ENCODE measurements around the gene ATP5MK.

Gene ATP5MK

DNA sequence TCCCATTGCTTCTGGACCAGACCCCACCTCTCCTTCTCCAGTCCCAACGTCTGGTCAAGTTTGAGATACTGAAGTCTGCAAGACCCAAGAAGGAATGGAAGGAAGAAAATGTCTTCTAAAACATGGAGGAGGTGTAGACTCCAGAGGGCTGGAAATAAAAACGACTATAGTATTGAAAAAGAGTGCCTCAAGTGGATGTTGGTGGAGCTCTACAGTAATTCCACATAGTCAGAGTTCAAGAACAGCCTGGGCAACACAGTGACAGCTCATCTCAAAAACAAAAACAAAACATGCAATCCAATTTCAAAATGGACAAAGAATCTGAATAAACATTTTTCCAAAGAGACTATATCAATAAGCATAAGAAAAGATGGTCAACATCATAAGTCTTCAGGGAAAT lies 43.0 kb downstream of the ATP5MK start:
- Histone ChIP-seq H3K4me3 (ENCODE audit: insufficient read depth, low read length, poor library complexity, severe bottlenecking) (no peak overlapping the region), H3K36me3 (ENCODE audit: low read length) (no peaks in the 10 kb centered on the region), H3K4me2 (ENCODE audit: low read depth, low read length, poor library complexity, severe bottlenecking) (no peak overlapping the region), H3K9ac (ENCODE audit: low read length) (no peak overlapping the region), H3F3A (ENCODE audit: insufficient read depth) (no peaks in the 10 kb centered on the region), H2AFZ (ENCODE audit: low read depth, low read length, severe bottlenecking) (no peak overlapping the region), H4K20me1 (ENCODE audit: low read depth, low read length) (no peaks in the 10 kb centered on the region), H3K9me2 (replicated peaks; ENCODE audit: insufficient read depth, low read length) (no peaks in the 10 kb centered on the region), H3K27ac (ENCODE audit: low read depth, low read length) (no peak overlapping the region), H3K27me3 (ENCODE audit: low read length) (no peaks in the 10 kb centered on the region), H3K79me2 (ENCODE audit: insufficient read depth, low read length) (peaks cover 15% of the 10 kb centered on the region), H3K9me3 (ENCODE audit: insufficient read depth, low read length) (no peaks in the 10 kb centered on the region)
- no peak for TF ChIP-seq EZH2phosphoT487 (conservative IDR thresholded peaks at IDR 0.05; ENCODE audit: low read length)
- TF ChIP-seq, protein P1, sequence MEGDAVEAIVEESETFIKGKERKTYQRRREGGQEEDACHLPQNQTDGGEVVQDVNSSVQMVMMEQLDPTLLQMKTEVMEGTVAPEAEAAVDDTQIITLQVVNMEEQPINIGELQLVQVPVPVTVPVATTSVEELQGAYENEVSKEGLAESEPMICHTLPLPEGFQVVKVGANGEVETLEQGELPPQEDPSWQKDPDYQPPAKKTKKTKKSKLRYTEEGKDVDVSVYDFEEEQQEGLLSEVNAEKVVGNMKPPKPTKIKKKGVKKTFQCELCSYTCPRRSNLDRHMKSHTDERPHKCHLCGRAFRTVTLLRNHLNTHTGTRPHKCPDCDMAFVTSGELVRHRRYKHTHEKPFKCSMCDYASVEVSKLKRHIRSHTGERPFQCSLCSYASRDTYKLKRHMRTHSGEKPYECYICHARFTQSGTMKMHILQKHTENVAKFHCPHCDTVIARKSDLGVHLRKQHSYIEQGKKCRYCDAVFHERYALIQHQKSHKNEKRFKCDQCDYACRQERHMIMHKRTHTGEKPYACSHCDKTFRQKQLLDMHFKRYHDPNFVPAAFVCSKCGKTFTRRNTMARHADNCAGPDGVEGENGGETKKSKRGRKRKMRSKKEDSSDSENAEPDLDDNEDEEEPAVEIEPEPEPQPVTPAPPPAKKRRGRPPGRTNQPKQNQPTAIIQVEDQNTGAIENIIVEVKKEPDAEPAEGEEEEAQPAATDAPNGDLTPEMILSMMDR (IDR thresholded peaks at IDR 0.05; ENCODE audit: insufficient read depth, low read length, poor library complexity, severe bottlenecking) = no peak

DNA sequence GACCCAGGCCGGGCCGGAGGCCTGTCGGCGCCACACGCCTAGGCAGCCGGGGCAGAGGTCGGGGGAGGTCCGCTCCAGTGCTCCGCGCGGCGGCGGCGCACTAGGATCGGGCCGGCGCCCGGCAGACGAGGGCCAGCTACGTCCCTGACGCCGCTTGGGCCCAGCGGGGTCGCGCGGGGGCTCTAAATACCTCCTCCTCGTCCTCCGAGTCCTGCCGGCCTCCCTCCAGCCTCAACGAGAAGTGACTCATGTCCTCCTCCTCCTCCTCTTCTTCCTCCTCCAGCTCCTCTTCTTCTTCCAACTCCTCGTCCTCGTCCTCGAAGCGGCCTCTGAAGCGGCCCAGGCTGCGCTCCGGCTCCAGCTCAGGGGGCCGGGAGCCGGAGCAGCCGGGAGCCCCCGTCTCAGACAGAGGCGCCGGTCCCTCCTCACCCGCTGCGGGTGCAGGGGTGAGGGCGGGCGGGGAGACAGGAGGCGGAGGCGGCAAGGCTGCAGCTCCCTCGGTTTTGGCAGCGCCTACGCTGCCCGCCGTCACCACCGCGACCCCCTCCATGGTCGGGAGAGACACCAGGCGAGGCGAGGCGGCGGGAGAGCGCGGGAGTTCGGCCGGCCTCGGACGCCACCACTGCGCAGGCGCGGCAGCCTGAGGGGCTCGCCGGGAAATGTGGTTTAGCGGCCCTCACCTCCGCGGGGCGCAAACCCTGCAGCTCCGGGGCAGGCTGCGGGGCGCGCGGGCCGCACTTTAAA lies 45.6 kb downstream of the ATP5MK start, which contains the start of gene PCGF6:
Gene PCGF6, minus strand, starts transcription at position 624 of the 744 bp plus-strand sequence. Its CDS starts 74 bp downstream, at position 550.
- no peaks in the 10 kb centered on the region; the same call in 1 of the 2 replicates for H3F3A ChIP-seq (ENCODE audit: insufficient read depth)
- H4K20me1 ChIP-seq (ENCODE audit: low read depth, low read length) = no peaks in the 10 kb centered on the region
- H3K9me3 ChIP-seq (ENCODE audit: insufficient read depth, low read length) = no peaks in the 10 kb centered on the region
- no peak for TF ChIP-seq EZH2phosphoT487 (conservative IDR thresholded peaks at IDR 0.05; ENCODE audit: low read length)
- TF ChIP-seq, protein P1 (IDR thresholded peaks at IDR 0.05; ENCODE audit: insufficient read depth, low read length, poor library complexity, severe bottlenecking) = no peak
- peaks cover 15% of the 10 kb centered on the region for H3K79me2 ChIP-seq (ENCODE audit: insufficient read depth, low read length)
- H3K4me2 ChIP-seq (ENCODE audit: low read depth, low read length, poor library complexity, severe bottlenecking) = peak within 1 kb of the TSS; percentile 73
- H2AFZ ChIP-seq (ENCODE audit: low read depth, low read length, severe bottlenecking) = peak within 1 kb of the TSS; percentile 88
- H3K9me2 ChIP-seq (replicated peaks; ENCODE audit: insufficient read depth, low read length) = no peaks in the 10 kb centered on the region
- peak within 1 kb of the TSS; percentile 94 for H3K9ac ChIP-seq (ENCODE audit: low read length)
- H3K27me3 ChIP-seq (ENCODE audit: low read length) = no peaks in the 10 kb centered on the region
- peaks cover 12% of the 10 kb centered on the region; the same call in 1 of the 2 replicates for H3K36me3 ChIP-seq (ENCODE audit: low read length)
- peak within 1 kb of the TSS; percentile 63 for H3K27ac ChIP-seq (ENCODE audit: low read depth, low read length)
- H3K4me3 ChIP-seq (ENCODE audit: insufficient read depth, low read length, poor library complexity, severe bottlenecking) = peak within 1 kb of the TSS; percentile 84

DNA sequence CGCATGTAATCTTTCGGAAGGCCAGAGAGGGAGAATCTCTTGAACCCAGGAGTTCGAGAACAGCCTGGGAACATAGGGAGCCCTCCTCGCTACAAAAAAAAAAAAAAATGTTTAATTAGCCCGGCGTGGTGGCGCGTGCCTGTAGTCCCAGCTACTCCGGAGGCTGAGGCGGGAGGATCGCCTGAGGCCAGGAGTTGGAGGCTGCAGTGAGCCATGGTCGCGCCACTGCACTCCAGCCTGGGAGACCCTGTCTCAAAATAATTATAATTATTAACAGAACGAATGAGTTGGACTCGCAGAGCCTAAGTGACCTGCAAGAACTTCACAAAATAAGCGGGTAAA lies 46.1 kb downstream of the ATP5MK start:
- no peaks in the 10 kb centered on the region for H3K9me2 ChIP-seq (replicated peaks; ENCODE audit: insufficient read depth, low read length)
- H2AFZ ChIP-seq (ENCODE audit: low read depth, low read length, severe bottlenecking) = peak overlapping the region; percentile 88
- H3K4me2 ChIP-seq (ENCODE audit: low read depth, low read length, poor library complexity, severe bottlenecking) = peak overlapping the region; percentile 73
- peak overlapping the region; percentile 63 for H3K27ac ChIP-seq (ENCODE audit: low read depth, low read length)
- H3F3A ChIP-seq (ENCODE audit: insufficient read depth) = no peaks in the 10 kb centered on the region; the same call in 1 of the 2 replicates
- H3K9ac ChIP-seq (ENCODE audit: low read length) = peak overlapping the region; percentile 94
- peaks cover 15% of the 10 kb centered on the region for H3K79me2 ChIP-seq (ENCODE audit: insufficient read depth, low read length)
- no peaks in the 10 kb centered on the region for H4K20me1 ChIP-seq (ENCODE audit: low read depth, low read length)
- H3K9me3 ChIP-seq (ENCODE audit: insufficient read depth, low read length) = no peaks in the 10 kb centered on the region
- H3K4me3 ChIP-seq (ENCODE audit: insufficient read depth, low read length, poor library complexity, severe bottlenecking) = peak overlapping the region; percentile 84
- peaks cover 14% of the 10 kb centered on the region for H3K36me3 ChIP-seq (ENCODE audit: low read length)
- no peak for TF ChIP-seq EZH2phosphoT487 (conservative IDR thresholded peaks at IDR 0.05; ENCODE audit: low read length)
- TF ChIP-seq, protein P1 (IDR thresholded peaks at IDR 0.05; ENCODE audit: insufficient read depth, low read length, poor library complexity, severe bottlenecking) = no peak
- H3K27me3 ChIP-seq (ENCODE audit: low read length) = no peaks in the 10 kb centered on the region

Data from SU-DHL-6 (cell line).